Occipital lobe (tissue), 2 donors: ENCODE data around the gene RGS12. TPM values are rescaled to one million over a fixed set of nuclear protein-coding genes. Genes with fewer than 3 reads are reported as not detected.

ENCODE experiments used
- DNase-seq: peaks from one replicate; lab custom pipeline; 2025; lab: John Stamatoyannopoulos, UW
- total RNA-seq: library from RNA; depleted of rRNA; stranded (reverse); fragments of >200 nt; gene quantifications from one replicate; pipeline ENCODE4 v1.2.3, GENCODE V29; 2014

Gene RGS12
- total RNA-seq, 1 donor from 2014 or later, result 68.8 TPM

DNA sequence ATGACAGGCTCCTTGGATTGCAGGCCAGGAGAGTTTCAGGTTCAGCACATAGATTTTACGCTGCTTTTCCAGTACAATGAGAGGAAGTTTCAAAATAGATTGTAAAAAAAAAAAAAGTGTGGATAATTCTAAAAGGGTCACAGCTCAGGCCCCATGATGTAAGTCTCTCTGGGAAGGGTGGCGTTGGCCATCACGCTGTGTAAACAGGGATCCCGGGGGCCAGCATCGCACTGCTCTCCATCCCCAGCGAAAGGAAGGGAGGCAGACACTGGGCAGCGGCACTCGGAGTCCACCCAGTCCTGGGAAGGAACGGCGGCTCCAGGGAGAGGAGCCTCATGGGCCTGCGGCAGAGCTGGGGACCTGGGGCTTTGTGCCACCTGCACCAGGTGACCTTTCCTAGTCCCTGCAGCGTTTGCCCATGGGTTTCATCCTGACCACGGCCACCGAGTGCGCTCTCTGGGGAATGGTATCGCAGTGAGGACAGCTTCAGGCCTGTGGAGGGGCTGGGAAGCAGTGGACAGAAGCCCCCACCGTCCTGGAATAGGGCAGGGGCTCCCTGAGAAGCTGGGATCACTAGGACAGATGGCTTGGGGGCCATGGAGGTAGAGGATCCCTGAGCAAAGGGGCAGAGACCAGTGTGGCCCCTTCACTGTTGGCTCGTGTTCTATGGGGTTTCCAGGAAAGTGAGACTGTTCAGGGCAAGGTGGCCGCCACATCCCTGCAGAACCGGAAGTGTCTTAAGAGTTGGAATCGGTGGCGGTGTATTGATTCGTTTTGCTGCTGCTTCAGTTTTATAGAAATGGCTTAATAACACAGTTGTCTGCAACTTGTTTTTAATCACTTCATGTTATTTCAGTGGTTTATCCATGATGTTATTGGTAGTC lies 38.9 kb downstream of the RGS12 start:
- no peak for DNase-seq

DNA sequence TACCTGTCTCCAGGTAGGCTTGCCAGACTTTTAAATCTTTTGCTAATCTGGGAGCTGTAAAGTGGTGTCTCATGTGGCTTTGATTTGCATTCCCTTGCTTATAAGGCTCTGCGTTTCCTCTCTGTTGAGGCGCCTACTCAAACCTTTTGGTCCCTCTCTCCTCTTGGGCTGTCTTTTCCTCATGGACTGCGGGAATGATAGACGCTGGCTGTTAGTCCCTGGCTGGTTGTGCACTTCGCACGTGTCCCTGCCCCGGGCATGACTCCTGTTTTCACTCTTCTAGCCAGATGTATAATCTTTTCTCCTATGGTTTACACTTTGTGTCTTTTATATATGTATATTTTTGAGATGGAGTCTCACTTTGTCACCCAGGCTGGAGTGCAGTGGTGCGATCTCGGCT lies 39.7 kb downstream of the RGS12 start:
- no peak for DNase-seq

DNA sequence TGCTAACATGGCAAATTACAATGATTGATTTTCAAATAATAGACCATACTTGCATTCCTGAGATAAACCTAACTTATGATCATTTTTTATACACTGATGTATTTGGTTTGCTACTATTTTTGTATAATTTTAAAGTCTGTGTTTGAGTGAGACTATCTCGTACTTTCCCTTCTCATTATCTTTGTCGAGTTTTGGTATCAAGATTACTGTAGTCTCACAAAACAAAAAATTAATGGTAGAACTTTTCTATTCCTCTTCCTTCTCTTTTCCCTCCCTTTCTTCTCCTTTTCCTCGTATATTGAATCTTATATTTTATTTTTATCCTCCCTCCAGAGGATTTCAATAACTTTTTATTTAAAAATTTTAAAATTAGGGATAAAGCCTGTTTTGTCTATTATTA lies 41.5 kb downstream of the RGS12 start:
- no peak for DNase-seq

DNA sequence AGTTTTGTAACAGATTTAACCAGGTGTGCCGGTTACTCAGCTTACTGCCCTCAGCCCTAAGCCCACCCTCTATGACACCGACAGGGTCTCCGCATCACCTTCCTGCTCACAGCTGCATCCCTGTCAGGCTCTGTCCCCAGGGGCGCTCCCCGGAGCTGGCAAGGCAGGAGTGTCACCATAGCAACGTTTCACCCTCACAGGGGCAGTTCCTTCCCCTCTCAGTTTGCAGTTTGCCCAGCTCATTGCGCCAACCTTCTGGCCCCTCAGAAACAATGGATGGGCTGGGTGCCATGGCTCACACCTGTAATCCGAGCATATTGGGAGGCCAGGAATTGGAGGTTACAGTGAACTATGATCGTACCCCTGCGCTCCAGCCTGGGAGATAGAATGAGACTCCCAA lies 42.6 kb downstream of the RGS12 start:
- DNase-seq, result no peak

DNA sequence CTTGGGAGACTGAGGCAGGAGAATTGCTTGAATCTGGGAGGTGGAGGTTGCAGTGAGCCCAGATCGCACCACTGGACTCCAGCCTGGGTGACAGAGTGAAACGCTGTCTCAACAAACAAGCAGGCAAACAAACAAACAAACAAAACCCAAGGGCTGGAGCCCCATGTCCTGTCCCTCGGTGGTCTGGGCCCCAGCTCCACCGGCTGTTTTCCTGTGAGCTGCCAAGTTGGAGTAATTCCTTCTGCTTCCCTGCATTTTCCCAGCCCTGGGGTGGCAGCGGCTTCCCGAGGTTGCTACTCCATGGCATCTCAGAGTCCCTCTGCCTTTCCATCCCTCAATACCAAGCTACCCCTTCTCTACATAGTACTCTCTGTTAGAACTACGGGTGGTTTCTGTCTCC lies 43.2 kb downstream of the RGS12 start:
- no peak for DNase-seq

DNA sequence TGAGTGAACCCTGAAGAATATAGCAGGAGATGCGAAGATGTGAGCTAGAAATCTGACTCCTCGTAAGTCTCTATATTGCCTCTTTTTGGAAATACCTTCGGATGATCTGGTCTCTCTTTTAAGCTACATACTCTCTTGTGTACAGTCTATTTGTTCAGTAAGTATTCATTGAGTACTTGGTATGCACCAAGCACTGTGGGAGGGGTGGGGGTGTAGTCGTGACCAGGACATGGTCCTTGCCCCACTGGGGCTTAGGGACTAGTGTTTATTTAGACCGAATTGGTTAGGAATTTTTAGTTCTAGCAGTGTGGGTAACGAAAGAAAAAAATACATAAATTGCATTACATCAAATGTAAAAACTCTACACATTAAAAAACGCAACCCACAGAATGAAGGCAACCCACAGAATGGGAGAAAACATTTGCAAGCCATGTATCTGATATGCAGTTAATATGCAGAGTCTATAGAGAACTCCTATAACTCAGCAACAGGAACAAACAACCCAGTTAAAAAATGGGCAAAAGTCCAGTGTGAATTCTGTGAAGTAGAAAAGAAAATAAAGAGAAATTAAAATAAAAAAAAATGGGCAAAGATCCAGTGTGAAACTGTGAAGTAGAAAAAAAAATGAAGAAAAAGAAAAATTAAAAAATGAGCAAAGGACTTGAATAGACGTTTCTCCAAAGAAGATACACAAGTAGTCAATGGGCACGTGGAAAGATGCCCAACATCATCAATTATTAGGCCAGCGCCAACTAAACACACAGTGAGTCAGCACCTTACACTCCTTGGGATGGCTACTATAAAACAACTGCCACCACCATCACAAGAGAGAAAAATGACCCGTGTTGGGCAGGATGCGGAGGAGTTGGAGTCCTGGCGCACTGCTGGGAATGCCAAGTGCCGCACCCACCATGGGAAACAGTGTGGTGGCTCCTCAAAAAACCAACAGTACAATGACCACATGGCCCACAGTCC lies 43.8 kb downstream of the RGS12 start:
- DNase-seq, result no peak

DNA sequence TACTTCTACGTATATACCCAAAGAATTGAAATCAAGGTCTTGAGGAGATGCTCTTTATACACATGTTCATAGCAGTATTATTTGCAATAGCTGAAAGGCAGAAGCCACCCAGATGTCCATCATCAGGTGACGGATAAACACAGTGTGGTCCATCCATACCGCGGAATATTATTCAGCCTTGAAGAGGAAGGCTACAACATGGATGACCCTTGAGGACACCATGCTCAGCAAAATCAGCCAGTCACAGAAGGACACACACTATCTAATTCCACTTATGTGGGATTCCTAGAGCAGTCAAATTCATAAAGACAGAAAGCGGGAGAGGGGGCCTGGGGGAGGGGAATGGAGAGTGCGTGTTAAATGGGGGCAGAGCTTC lies 44.5 kb downstream of the RGS12 start:
- no peak for DNase-seq

DNA sequence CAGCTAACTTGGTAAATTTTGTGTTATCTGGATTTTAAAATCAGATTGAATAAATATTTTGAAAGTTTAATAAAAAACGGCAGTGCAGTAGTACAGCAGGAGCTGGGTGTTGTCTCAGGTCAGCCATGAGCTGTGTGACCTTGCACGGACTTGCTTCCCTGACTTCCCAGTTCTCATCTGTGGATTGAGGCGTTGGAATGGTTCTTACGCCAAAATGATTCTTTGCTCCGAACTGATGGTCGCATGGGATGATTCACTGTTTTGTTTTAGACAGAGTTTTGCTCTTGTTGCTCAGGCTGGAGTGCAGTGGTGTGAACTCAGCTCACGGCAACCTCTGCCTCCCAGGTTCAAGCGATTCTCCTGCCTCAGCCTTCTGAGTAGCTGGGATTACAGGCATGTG lies 45.0 kb downstream of the RGS12 start:
- no peak for DNase-seq

DNA sequence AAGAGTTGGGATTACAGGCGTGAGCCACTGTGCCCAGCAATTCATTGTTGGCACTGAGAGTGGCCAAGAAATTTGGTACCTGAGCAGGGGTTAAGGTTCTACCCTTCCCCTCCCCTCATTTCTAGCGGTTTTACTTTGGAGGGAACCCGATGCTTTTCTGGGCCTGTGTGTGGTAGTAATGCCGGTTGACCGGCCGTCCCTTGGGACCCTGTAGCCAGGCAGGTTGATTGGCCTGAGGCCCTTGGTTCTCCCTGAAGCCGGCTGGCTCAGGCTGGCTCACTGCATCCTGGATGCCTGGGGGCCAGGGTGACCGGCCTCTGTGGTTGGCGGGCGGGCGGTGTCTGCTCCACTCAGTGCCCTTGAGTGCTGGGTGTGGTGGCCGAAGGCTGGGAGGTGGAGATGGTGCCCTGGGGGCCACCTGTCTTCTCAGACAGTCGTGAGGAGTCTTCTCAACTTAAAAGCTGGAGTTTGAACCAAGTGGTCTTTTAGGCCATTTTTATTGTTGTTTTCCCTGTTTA lies 45.6 kb downstream of the RGS12 start:
- DNase-seq, result no peak

DNA sequence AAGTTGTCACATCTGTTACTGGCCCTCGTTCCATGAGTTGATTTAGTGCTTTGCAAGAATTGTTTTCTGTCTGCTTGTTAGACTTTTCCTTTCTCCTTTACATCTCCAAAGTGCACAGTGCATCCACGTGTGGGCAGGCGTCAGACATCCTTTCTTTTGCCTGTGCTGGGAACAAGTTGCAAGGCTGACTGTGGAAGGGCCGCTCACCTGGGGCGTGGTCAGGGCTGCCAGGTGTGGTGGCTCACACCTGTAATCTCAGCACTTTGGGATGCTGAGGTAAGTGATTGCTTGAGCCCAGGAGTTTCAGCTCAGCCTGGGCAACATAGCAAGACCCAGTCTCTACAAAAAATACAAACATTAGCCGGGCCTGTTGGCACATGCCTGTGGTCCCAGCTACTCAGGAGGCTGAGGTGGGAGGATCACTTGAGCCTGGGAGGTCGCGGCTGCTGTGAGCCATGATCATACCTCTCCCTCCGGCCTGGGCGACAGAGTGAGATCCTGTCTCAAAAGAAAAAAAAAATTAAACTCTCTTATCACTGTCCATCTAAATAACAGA lies 46.2 kb downstream of the RGS12 start:
- no peak for DNase-seq

DNA sequence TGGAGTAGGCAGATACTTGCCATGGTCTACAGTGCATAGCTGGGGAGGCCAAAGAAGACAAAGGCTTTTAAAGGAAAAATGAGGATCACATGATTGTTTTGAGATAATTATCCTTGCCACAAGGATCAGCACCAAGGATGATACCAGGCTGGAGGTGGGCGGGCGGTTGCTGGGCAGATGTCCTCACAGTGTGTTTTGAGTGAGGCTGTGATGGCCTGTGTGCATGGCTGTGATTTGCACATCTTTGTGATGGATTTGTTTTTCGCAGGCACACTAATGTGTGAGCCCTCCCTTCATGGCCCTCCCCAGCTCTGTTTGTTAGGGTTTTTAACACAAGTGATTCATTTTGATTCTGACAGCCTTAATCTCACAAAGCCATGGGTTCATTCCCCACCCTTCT lies 46.8 kb downstream of the RGS12 start:
- DNase-seq, result no peak

DNA sequence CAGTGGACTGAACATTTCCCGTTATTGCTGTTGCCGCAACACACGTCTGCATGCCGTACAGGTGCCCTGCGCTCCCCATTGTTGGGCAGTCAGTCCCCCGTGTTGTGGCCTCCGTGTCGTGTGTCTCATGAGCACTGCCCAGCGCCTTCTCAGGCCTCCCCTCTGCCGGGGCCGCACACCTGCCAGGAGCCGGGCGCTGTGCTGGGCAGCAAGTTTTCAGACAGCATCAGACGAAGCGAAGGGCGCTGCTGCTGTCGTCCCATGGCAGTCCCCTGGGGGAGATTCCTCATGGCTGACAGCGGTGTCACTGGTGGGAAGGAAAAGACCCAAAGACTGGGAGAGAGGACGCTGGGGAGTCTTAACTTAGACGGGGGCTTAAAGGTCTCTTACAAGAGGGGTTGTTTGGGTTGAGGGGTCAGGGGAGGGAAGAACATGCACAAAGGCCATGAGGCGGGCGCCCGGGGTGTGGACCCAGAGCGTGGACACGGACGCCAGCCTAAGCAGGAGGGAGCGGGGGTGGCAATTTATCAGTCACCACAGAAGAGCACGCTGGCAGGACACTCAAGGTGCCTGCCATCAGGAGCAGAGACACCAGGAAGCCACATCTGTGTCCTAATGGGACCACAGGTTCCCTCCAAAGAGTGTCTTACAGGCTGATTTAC lies 47.3 kb downstream of the RGS12 start:
- no peak for DNase-seq

DNA sequence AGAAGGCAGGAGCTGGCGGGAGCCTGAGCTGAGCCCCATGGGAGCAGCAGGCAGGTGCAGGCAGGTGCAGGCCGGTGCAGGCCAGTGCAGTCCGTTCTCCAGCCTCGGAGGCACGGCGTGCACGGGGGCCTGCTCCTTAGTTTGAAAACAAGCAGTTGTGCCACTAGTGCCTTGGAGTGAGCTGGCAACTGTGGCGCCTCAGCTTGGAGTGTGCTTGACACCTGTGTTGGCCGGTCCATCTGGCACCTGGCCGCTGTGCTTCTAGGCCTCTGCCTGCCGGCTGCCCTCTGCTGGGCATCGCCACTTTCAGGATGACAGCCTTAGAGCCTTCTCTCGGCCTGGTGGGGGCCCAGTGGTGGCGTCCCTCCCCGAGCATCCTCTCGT lies 47.9 kb downstream of the RGS12 start:
- no peak for DNase-seq

DNA sequence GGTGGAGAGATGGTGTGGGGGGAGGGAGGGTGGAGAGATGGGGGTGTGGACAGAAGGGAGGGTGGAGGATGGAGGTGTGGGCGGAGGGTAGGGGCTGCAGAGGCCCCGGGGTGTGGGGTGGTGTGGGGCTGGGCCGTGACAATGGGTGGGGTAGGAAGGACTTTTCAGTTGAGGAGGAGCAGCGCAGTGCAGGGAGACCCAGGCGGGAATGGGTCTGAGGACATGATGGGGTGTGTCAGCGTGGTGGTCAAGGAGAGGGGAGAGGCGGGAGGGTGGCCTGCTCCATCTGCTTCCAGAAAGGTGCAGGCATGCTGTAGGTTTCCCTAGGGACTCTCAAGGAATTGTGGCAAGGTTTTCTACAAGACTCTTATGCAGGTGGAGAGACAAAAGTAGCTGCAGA lies 48.9 kb downstream of the RGS12 start:
- DNase-seq, result no peak

DNA sequence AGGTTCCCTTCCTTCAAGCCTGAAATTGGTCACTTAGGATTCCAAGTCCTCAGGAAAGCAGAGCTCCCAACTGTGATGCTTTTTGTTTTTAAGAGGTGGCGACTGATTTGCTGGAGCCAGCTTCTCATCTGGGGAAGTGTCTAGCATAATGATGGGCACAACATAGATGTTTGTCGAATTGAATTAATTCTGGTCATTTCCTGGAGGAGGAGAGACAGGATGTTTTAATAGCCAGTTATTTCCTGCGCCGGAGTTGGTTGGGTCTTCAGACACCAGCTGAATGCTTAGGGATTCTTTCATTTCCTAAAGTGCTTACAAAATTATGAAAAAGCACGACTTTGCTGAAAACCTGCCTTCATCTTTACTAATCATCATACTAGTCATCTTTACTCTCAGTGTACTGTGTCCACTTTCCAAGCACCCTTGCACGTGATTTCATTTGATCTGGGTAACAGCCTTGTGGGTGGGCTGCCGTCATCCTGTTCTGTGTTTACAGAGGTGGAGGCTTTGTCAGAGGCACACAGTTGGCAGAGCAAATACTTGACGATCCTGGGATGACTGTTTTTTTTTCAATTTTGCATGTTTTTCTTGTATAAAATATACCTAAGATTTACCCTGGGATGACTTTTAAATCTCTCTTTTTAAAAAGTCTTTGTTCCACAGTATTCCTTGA lies 49.5 kb downstream of the RGS12 start:
- DNase-seq, result no peak

Other genes starting within 250 kb of the RGS12 start
- gene HTT-AS, start 218.5 kb upstream of the RGS12 start, total RNA-seq, result not detected
- gene HTT, start 218.3 kb upstream of the RGS12 start, total RNA-seq, result 71.1 TPM
- gene MSANTD1, start 43.9 kb upstream of the RGS12 start, total RNA-seq, result 5.9 TPM
- 1.2 TPM for gene HGFAC, start 148.9 kb downstream of the RGS12 start, total RNA-seq
- gene DOK7, start 170.3 kb downstream of the RGS12 start, total RNA-seq, result not detected
- 12.6 TPM for gene LRPAP1, start 239.4 kb downstream of the RGS12 start, total RNA-seq